ENCODE data around the gene ZNF514. TPM values are rescaled to one million over a fixed set of nuclear protein-coding genes. Genes with fewer than 3 reads are reported as not detected.

ZNF514 gene
- total RNA-seq, result 10.3 and 14.0 TPM in 2 replicates

GRCh38 chr2:95159690-95160449 lies at the start of gene ZNF514:
Gene ZNF514 (minus strand): TSS chr2:95159848. CDS start chr2:95153253, 6,595 bp downstream.

DNA sequence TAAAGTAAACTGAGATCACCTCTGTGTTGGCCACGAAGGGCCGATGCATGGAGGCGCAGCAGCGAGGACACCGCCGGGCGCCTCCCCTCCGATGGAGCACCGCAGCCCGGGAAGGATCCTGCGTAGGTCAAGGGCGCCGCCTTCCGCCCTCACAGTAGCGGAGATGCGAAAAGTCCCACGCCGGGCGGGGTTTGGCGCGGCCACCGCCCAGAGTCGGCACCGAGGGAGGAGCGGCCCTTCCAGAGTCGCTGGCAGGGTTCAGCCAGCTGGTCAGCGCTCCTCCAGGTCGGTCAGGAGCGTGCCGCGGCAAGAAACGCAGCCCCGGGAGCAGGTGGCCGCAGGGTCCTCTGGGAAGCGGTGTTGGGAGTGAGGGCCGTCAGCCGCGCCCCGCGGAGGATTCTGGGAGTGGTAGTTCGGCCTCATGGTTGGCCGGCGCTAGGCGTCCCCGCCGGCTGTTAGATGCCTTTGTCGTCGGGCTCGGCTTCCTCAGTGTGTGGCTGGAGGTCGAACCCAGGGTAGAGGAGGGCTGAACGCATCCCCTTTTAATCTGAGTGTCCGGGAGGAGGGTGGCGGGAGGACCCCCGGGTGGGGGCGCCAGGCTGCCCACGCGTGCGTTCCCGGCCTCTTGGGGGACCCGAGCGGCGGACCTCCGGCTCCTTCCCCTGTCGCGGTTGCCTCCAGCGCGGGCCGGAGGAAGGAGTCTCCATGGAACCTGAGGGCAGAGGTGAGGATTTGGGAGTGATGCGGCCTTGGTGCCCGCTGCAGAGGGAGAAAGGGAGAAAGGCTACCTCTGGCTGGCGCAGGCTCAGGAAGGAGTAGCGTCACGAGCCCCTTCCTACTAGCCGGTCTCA lies 47.7 kb upstream of the ZNF514 start, which contains the start of gene ZNF892:
TSS of gene ZNF892 (plus strand) at position 411 of the 851 bp plus-strand sequence. CDS start at position 706, 295 bp downstream.

DNA sequence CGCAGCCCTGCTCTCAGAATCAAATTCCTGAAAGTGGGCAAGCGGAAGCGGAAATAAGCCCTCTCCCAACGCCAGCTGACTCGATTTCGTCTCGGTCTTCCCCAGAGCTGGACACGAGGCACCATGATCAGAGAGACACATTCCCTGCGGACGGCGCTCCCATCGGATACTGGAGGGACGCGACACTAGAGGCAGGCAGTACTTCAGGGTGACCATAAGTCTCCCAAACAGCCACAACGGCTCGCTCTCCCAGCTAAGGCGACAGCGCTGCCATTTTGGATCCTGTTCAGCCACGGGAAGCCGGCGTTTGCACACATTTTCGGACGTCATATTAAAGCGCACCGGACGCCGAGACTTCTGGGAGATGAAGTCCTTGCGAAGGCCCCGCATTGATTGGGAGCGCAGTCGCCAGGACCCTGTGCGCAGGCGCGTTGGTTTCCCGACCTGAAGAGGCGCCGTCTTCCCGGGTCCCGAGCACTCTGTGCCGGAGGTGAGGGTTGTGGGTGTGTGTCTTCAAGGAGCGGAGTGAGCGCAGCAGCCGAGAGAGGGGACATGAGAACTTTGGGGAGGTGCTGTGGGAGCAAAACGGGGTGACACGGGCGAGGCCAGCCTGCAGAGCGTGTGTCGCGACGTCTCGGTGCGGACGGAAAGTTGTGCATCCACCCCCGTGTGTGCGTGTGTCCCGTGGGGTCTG lies 5.9 kb upstream of the ZNF514 start, which contains the start of gene ZNF2:
TSS of gene ZNF2 (plus strand) at position 439 of the 694 bp plus-strand sequence. CDS start 10,418 bp downstream, outside the sequence.

DNA sequence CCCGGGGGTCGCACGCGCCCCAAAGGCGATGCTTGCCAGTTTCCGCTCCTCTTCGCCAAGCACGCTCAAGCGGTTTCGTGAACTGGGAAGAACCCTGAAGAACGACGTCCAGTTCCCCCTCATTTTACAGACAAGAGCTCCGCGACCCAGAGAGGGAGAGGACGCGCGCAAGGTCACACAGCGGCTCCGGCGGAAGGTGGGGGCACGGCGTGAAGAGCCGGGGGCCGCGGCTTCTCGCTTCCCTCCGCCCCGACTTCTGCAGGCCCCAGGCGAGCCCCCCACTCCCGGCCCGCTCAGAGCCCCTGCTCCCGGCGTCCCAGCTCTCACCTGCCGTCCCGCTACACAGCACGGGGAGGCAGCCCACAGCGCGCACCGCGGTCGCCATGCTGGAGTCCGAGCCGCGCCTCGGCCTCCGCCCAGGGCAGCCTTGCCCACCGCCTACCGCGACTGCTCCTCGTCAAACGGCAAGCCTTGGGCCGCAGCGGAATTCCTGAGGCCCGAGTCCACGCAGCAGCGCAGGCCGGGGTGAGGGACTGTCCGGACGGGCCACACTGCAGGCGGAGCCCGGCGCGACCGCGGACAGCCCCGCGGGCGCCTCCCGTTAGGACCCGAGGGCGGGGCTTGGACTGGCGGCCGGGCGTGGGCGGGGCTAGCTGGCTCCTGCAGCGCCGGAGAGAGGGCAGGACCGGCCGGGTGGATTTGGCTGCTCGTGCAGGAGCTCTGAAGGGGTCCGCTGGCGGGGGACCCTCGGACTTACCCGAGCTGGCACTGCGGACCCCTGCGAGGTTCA lies 38.0 kb downstream of the ZNF514 start, which contains the start of gene MRPS5:
TSS of gene MRPS5 (minus strand) at position 402 of the 790 bp plus-strand sequence. CDS start at position 385, 17 bp downstream.

Other genes with a start within 250 kb of the ZNF514 start
- 1.6 and 4.1 TPM in 2 replicates for gene MAL, start 134.1 kb downstream of the ZNF514 start, total RNA-seq
- 49.2 and 59.7 TPM in 2 replicates for gene MRPS5, start 38.0 kb downstream of the ZNF514 start, total RNA-seq
- 7.2 and 7.8 TPM in 2 replicates for gene ZNF2, start 6.0 kb upstream of the ZNF514 start, total RNA-seq
- gene ZNF892, start 47.7 kb upstream of the ZNF514 start, total RNA-seq, result 6.2 and 12.9 TPM in 2 replicates
- gene PROM2, start 114.6 kb upstream of the ZNF514 start, total RNA-seq, result 14.0 and 101 TPM in 2 replicates
- under 0.01 and 1.6 TPM in 2 replicates for gene KCNIP3, start 137.5 kb upstream of the ZNF514 start, total RNA-seq
- gene FAHD2A, start 242.9 kb upstream of the ZNF514 start, total RNA-seq, result 22.6 and 26.7 TPM in 2 replicates